ENCODE measurements around the gene SYNRG. TPM values are rescaled to one million over a fixed set of nuclear protein-coding genes. Genes with fewer than 3 reads are reported as not detected.

SYNRG gene
- total and polyA plus RNA-seq, 2 of the 13 experiments (the other 11 are each of a cell fraction or from before 2014, with no cell fraction given), result 7.3 to 8.7 TPM

- no peak for TF ChIP-seq PRDM4 (CRISPR knock-in tag; IDR thresholded peaks at IDR 0.05; ENCODE audit: borderline replicate concordance)
- TF ChIP-seq ATF4 (CRISPR knock-in tag; IDR thresholded peaks at IDR 0.05), result peak in 1 of 2 experiments; percentile 74; a peak in 2 of 4 replicates
- TF ChIP-seq SRY (CRISPR knock-in tag; IDR thresholded peaks at IDR 0.05), result no peak
- no peak for TF ChIP-seq THAP8 (CRISPR knock-in tag; IDR thresholded peaks at IDR 0.05; ENCODE audit: borderline replicate concordance)
- no peak for TF ChIP-seq ZNF605 (CRISPR knock-in tag; IDR thresholded peaks at IDR 0.05)
- no peak for TF ChIP-seq ZNF570 (CRISPR knock-in tag; IDR thresholded peaks at IDR 0.05; ENCODE audit: borderline replicate concordance)
- no peak for TF ChIP-seq NFKB2 (CRISPR knock-in tag; IDR thresholded peaks at IDR 0.05; ENCODE audit: borderline replicate concordance)
- no peak for TF ChIP-seq SP1 (IDR thresholded peaks at IDR 0.05)
- TF ChIP-seq SP1 (CRISPR knock-in tag; IDR thresholded peaks at IDR 0.05), result no peak
- no peak for TF ChIP-seq ZNF580 (CRISPR knock-in tag; IDR thresholded peaks at IDR 0.05; ENCODE audit: borderline replicate concordance, low read depth)
- TF ChIP-seq ZNF530 (CRISPR knock-in tag; IDR thresholded peaks at IDR 0.05; ENCODE audit: low read depth), result no peak
- TF ChIP-seq AGO2 (optimal IDR thresholded peaks at IDR 0.05; ENCODE audit: low read depth, low read length), result no peak
- TF ChIP-seq ATF6 (CRISPR knock-in tag; conservative IDR thresholded peaks at IDR 0.05), result no peak
- no peak for TF ChIP-seq TEAD2 (CRISPR knock-in tag; IDR thresholded peaks at IDR 0.05)
- TF ChIP-seq ZNF883 (CRISPR knock-in tag; IDR thresholded peaks at IDR 0.05; ENCODE audit: not compliant biosample characterization), result no peak
- no peak for TF ChIP-seq ZBTB26 (CRISPR knock-in tag; IDR thresholded peaks at IDR 0.05; ENCODE audit: borderline replicate concordance)
- no peak for TF ChIP-seq ZNF18 (CRISPR knock-in tag; IDR thresholded peaks at IDR 0.05; ENCODE audit: insufficient replicate concordance)
These were observed 121.1 kb downstream of the SYNRG start (continued) for GRCh38 chr17:37488009-37488604.

Measured in HepG2 (cell line).